HEK293 (cell line): ENCODE data around the gene RAB13.

Source experiments
- EGR2 ChIP-seq: fragments of 450-650 bp; formaldehyde crosslinking; IDR thresholded peaks from 2 replicates; pipeline ENCODE4 v1.5.1; 2016; ENCODE audit warnings: low read depth, missing biosample characterization, missing genetic modification characterization
- GFI1B ChIP-seq: fragments of 450-650 bp; formaldehyde crosslinking; IDR thresholded peaks from 2 replicates; pipeline ENCODE4 v1.5.1; 2016; ENCODE audit warnings: missing biosample characterization, missing genetic modification characterization
- GLI4 ChIP-seq: fragments of 450-650 bp; formaldehyde crosslinking; IDR thresholded peaks from 2 replicates; pipeline ENCODE4 v1.5.1; 2016; ENCODE audit warnings: missing biosample characterization, missing genetic modification characterization
- GLIS2 ChIP-seq: fragments of 450-650 bp; formaldehyde crosslinking; IDR thresholded peaks from 2 replicates; pipeline ENCODE4 v1.5.1; 2016; ENCODE audit warnings: missing biosample characterization, missing genetic modification characterization
- HOXD13 ChIP-seq: sonication (generic); formaldehyde crosslinking; IDR thresholded peaks from 2 replicates; pipeline ENCODE4 v1.8.0; 2022; ENCODE audit warnings: missing genetic modification reagents, borderline replicate concordance
- KLF16 ChIP-seq: fragments of 450-650 bp; formaldehyde crosslinking; IDR thresholded peaks from 2 replicates; pipeline ENCODE4 v1.5.1; 2017; ENCODE audit warnings: missing biosample characterization, missing genetic modification characterization
- KLF7 ChIP-seq: fragments of 450-650 bp; formaldehyde crosslinking; IDR thresholded peaks from 2 replicates; pipeline ENCODE4 v1.5.1; 2016; ENCODE audit warnings: missing biosample characterization, missing genetic modification characterization, borderline replicate concordance
- KLF9 ChIP-seq: fragments of 450-650 bp; formaldehyde crosslinking; IDR thresholded peaks from 2 replicates; pipeline ENCODE4 v1.5.1; 2016; ENCODE audit warnings: missing biosample characterization, missing genetic modification characterization, low read depth
- SP2 ChIP-seq: fragments of 450-650 bp; formaldehyde crosslinking; IDR thresholded peaks from 2 replicates; pipeline ENCODE4 v1.5.1; 2016; ENCODE audit warnings: missing biosample characterization, missing genetic modification characterization
- TRIM28 ChIP-seq: IDR thresholded peaks from 2 replicates; pipeline ENCODE4 v1.6.1; 2011; ENCODE audit warnings: low read length, control low read depth, borderline replicate concordance
- YY1 ChIP-seq: fragments of 450-650 bp; formaldehyde crosslinking; IDR thresholded peaks from 2 replicates; pipeline ENCODE4 v1.5.1; 2018; ENCODE audit warnings: missing biosample characterization, missing genetic modification characterization
- ZBTB21 ChIP-seq: fragments of 450-650 bp; formaldehyde crosslinking; IDR thresholded peaks from 2 replicates; pipeline ENCODE4 v1.5.1; 2017; ENCODE audit warnings: missing biosample characterization, missing genetic modification characterization
- ZBTB48 ChIP-seq: fragments of 450-650 bp; formaldehyde crosslinking; IDR thresholded peaks from 2 replicates; pipeline ENCODE4 v1.5.1; 2016; ENCODE audit warnings: missing biosample characterization, missing genetic modification characterization
- ZEB2 ChIP-seq: fragments of 450-650 bp; formaldehyde crosslinking; IDR thresholded peaks from 2 replicates; pipeline ENCODE4 v1.5.1; 2016; ENCODE audit warnings: missing biosample characterization, missing genetic modification characterization
- ZNF114 ChIP-seq: fragments of 450-650 bp; formaldehyde crosslinking; IDR thresholded peaks from 2 replicates; pipeline ENCODE4 v1.5.0; 2017; ENCODE audit warnings: missing biosample characterization, missing genetic modification characterization
- ZNF146 ChIP-seq: fragments of 450-650 bp; formaldehyde crosslinking; IDR thresholded peaks from 2 replicates; pipeline ENCODE4 v1.5.1; 2016; ENCODE audit warnings: missing biosample characterization, missing genetic modification characterization
- ZNF157 ChIP-seq: fragments of 450-650 bp; formaldehyde crosslinking; IDR thresholded peaks from 2 replicates; pipeline ENCODE4 v1.5.1; 2016; ENCODE audit warnings: missing biosample characterization, missing genetic modification characterization
- ZNF174 ChIP-seq: fragments of 450-650 bp; formaldehyde crosslinking; IDR thresholded peaks from 2 replicates; pipeline ENCODE4 v1.5.0; 2017; ENCODE audit warnings: missing biosample characterization, mild to moderate bottlenecking, missing genetic modification characterization
- ZNF292 ChIP-seq: fragments of 450-650 bp; formaldehyde crosslinking; IDR thresholded peaks from 2 replicates; pipeline ENCODE4 v1.5.1; 2016; ENCODE audit warnings: low read depth, missing biosample characterization, missing genetic modification characterization, borderline replicate concordance
- ZNF302 ChIP-seq: fragments of 450-650 bp; formaldehyde crosslinking; IDR thresholded peaks from 2 replicates; pipeline ENCODE4 v1.5.1; 2016; ENCODE audit warnings: missing biosample characterization, missing genetic modification characterization, low read depth
- ZNF335 ChIP-seq: fragments of 450-650 bp; formaldehyde crosslinking; conservative IDR thresholded peaks from 2 replicates; pipeline ENCODE4 v1.5.1; 2016; ENCODE audit warnings: missing biosample characterization, missing genetic modification characterization
- ZNF354C ChIP-seq: fragments of 450-650 bp; formaldehyde crosslinking; IDR thresholded peaks from 2 replicates; pipeline ENCODE4 v1.5.1; 2016; ENCODE audit warnings: missing biosample characterization, missing genetic modification characterization, low read depth, borderline replicate concordance
- ZNF416 ChIP-seq: fragments of 450-650 bp; formaldehyde crosslinking; IDR thresholded peaks from 2 replicates; pipeline ENCODE4 v1.5.1; 2016; ENCODE audit warnings: missing biosample characterization, missing genetic modification characterization
- ZNF426 ChIP-seq: fragments of 450-650 bp; formaldehyde crosslinking; IDR thresholded peaks from 2 replicates; pipeline ENCODE4 v1.5.1; 2017; ENCODE audit warnings: missing biosample characterization, missing genetic modification characterization, mild to moderate bottlenecking, inconsistent platforms, moderate library complexity
- ZNF501 ChIP-seq: fragments of 450-650 bp; formaldehyde crosslinking; IDR thresholded peaks from 2 replicates; pipeline ENCODE4 v1.5.1; 2016; ENCODE audit warnings: missing biosample characterization, missing genetic modification characterization
- ZNF530 ChIP-seq: fragments of 450-650 bp; formaldehyde crosslinking; IDR thresholded peaks from 2 replicates; pipeline ENCODE4 v1.5.1; 2016; ENCODE audit warnings: low read depth, missing biosample characterization, missing genetic modification characterization
- ZNF560 ChIP-seq: fragments of 450-650 bp; formaldehyde crosslinking; IDR thresholded peaks from 2 replicates; pipeline ENCODE4 v1.5.1; 2017; ENCODE audit warnings: missing biosample characterization, missing genetic modification characterization, borderline replicate concordance
- ZNF596 ChIP-seq: fragments of 450-650 bp; IDR thresholded peaks from 2 replicates; pipeline ENCODE4 v1.5.0; 2018; ENCODE audit warnings: missing biosample characterization, mild to moderate bottlenecking, missing genetic modification characterization, moderate library complexity
- ZNF621 ChIP-seq: fragments of 450-650 bp; formaldehyde crosslinking; IDR thresholded peaks from 2 replicates; pipeline ENCODE4 v1.5.1; 2017; ENCODE audit warnings: missing biosample characterization, missing genetic modification characterization
- ZNF623 ChIP-seq: fragments of 450-650 bp; formaldehyde crosslinking; IDR thresholded peaks from 2 replicates; pipeline ENCODE4 v1.5.1; 2016; ENCODE audit warnings: missing biosample characterization, missing genetic modification characterization
- ZNF626 ChIP-seq: fragments of 450-650 bp; sonication (Bioruptor Pico); formaldehyde crosslinking; IDR thresholded peaks from 2 replicates; pipeline ENCODE4 v1.5.1; 2018; ENCODE audit warnings: missing biosample characterization, missing genetic modification characterization, inconsistent platforms
- ZNF777 ChIP-seq: fragments of 450-650 bp; formaldehyde crosslinking; IDR thresholded peaks from 2 replicates; pipeline ENCODE4 v1.5.1; 2017; ENCODE audit warnings: missing biosample characterization, missing genetic modification characterization, borderline replicate concordance
- ZNF785 ChIP-seq: fragments of 450-650 bp; formaldehyde crosslinking; IDR thresholded peaks from 2 replicates; pipeline ENCODE4 v1.5.1; 2016; ENCODE audit warnings: missing biosample characterization, missing genetic modification characterization
- ZNF837 ChIP-seq: fragments of 450-650 bp; formaldehyde crosslinking; IDR thresholded peaks from 2 replicates; pipeline ENCODE4 v1.5.1; 2016; ENCODE audit warnings: missing biosample characterization, missing genetic modification characterization
- ZXDB ChIP-seq: fragments of 450-650 bp; formaldehyde crosslinking; IDR thresholded peaks from 2 replicates; pipeline ENCODE4 v1.5.1; 2016; ENCODE audit warnings: missing biosample characterization, missing genetic modification characterization
- TF ChIP-seq, protein P1 (sequence below): fragments of 450-650 bp; formaldehyde crosslinking; IDR thresholded peaks from 2 replicates; pipeline ENCODE4 v1.5.1; 2016; ENCODE audit warnings: missing biosample characterization, missing genetic modification characterization, borderline replicate concordance
- TF ChIP-seq, protein P2 (sequence below): fragments of 450-650 bp; IDR thresholded peaks from 2 replicates; pipeline ENCODE4 v1.5.1; 2018; ENCODE audit warnings: missing biosample characterization, mild to moderate bottlenecking, missing genetic modification characterization
- TF ChIP-seq, protein P3 (sequence below): sonication (generic); formaldehyde crosslinking; IDR thresholded peaks from 2 replicates; pipeline ENCODE4 v1.8.1; 2022; ENCODE audit warnings: mild to moderate bottlenecking, moderate library complexity, missing genetic modification reagents

RAB13 gene

DNA sequence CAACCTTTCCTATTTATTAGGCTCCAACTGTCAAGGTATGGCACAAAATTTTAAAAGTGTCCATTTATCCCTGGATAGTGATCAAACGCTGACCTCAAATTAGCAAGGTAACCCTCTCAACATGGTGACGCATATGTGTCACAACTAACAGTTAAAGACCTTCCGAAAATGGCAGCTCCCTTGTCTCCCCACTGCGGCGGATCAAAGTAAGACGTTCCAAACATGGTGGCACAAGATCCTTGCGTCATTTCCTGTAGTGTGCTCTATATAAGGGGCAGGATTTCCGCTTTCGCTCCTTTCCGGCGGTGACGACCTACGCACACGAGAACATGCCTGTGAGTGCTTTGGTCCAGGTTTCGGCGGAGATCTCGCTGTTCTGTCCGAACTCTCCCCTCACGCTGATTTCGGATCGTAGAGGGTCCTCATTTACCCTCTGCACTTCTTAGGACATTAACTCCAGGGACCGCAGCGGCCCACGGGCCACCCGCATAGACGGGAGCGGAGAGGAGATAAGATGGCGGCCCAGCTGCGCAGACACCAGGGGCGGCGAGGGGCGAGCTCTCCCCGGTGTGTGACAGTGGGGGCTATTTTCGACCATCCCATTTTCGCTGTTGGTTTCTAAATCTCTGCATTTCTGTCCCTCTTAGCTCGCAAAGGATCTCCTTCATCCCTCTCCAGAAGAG, 4.5 kb upstream of the RAB13 start, which contains the start of gene RPS27 (continued):
- TF ChIP-seq, protein P1, sequence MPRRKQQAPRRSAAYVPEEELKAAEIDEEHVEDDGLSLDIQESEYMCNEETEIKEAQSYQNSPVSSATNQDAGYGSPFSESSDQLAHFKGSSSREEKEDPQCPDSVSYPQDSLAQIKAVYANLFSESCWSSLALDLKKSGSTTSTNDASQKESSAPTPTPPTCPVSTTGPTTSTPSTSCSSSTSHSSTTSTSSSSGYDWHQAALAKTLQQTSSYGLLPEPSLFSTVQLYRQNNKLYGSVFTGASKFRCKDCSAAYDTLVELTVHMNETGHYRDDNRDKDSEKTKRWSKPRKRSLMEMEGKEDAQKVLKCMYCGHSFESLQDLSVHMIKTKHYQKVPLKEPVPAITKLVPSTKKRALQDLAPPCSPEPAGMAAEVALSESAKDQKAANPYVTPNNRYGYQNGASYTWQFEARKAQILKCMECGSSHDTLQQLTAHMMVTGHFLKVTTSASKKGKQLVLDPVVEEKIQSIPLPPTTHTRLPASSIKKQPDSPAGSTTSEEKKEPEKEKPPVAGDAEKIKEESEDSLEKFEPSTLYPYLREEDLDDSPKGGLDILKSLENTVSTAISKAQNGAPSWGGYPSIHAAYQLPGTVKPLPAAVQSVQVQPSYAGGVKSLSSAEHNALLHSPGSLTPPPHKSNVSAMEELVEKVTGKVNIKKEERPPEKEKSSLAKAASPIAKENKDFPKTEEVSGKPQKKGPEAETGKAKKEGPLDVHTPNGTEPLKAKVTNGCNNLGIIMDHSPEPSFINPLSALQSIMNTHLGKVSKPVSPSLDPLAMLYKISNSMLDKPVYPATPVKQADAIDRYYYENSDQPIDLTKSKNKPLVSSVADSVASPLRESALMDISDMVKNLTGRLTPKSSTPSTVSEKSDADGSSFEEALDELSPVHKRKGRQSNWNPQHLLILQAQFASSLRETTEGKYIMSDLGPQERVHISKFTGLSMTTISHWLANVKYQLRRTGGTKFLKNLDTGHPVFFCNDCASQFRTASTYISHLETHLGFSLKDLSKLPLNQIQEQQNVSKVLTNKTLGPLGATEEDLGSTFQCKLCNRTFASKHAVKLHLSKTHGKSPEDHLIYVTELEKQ (tag by site-specific recombination), result no peak
- peak; percentile 91 for TF ChIP-seq ZBTB21 (tag by site-specific recombination)
- no peak for TF ChIP-seq GLI4 (tag by site-specific recombination)
- TF ChIP-seq ZNF354C, result no peak
- peak; percentile 85 for TF ChIP-seq ZNF335 (tag by site-specific recombination)
- no peak for TF ChIP-seq ZNF621
- TF ChIP-seq ZEB2 (tag by site-specific recombination), result peak; percentile 78
- no peak for TF ChIP-seq ZNF292 (tag by site-specific recombination)
- no peak for TF ChIP-seq ZBTB48 (tag by site-specific recombination)
- no peak for TF ChIP-seq ZNF530 (tag by site-specific recombination)
- TF ChIP-seq KLF7 (tag by site-specific recombination), result no peak
- TF ChIP-seq ZNF623, result no peak
- TF ChIP-seq ZNF777, result peak; percentile 46; the same call in 1 of the 2 replicates
- TF ChIP-seq GFI1B (tag by site-specific recombination), result no peak
- TF ChIP-seq GLIS2 (tag by site-specific recombination), result 0 out of 2 replicates have a peak, but pooled peaks have one; percentile 9
- no peak for TF ChIP-seq KLF9
- peak; percentile 78 for TF ChIP-seq SP2 (tag by site-specific recombination)
- TF ChIP-seq HOXD13 (CRISPR knock-in tag), result no peak
- TF ChIP-seq ZNF157 (tag by site-specific recombination), result no peak
- no peak for TF ChIP-seq KLF16 (tag by site-specific recombination)
- peak; percentile 94 for TF ChIP-seq ZNF501 (tag by site-specific recombination)
- TF ChIP-seq ZNF560, result no peak
- TF ChIP-seq YY1 (tag by site-specific recombination), result peak; percentile 98
- TF ChIP-seq EGR2 (tag by site-specific recombination), result peak; percentile 69
- TF ChIP-seq ZNF596, result no peak; the same call in 1 of the 2 replicates
- no peak for TF ChIP-seq ZNF426
- peak; percentile 20; the same call in 1 of the 2 replicates for TF ChIP-seq ZNF146 (tag by site-specific recombination)
- TF ChIP-seq ZNF302 (tag by site-specific recombination), result no peak
- TF ChIP-seq, protein P2, sequence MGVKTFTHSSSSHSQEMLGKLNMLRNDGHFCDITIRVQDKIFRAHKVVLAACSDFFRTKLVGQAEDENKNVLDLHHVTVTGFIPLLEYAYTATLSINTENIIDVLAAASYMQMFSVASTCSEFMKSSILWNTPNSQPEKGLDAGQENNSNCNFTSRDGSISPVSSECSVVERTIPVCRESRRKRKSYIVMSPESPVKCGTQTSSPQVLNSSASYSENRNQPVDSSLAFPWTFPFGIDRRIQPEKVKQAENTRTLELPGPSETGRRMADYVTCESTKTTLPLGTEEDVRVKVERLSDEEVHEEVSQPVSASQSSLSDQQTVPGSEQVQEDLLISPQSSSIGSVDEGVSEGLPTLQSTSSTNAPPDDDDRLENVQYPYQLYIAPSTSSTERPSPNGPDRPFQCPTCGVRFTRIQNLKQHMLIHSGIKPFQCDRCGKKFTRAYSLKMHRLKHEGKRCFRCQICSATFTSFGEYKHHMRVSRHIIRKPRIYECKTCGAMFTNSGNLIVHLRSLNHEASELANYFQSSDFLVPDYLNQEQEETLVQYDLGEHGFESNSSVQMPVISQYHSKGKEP (tag by site-specific recombination), result no peak
- TF ChIP-seq ZNF785 (tag by site-specific recombination), result no peak
- TF ChIP-seq ZXDB, result peak; percentile 94
- TF ChIP-seq ZNF626 (tag by site-specific recombination), result no peak
- TF ChIP-seq ZNF416 (tag by site-specific recombination), result no peak
- no peak for TF ChIP-seq ZNF837 (tag by site-specific recombination)
- TF ChIP-seq ZNF174 (tag by site-specific recombination), result no peak
- peak; percentile 76; the same call in 1 of the 2 replicates for TF ChIP-seq TRIM28
- TF ChIP-seq, protein P3, sequence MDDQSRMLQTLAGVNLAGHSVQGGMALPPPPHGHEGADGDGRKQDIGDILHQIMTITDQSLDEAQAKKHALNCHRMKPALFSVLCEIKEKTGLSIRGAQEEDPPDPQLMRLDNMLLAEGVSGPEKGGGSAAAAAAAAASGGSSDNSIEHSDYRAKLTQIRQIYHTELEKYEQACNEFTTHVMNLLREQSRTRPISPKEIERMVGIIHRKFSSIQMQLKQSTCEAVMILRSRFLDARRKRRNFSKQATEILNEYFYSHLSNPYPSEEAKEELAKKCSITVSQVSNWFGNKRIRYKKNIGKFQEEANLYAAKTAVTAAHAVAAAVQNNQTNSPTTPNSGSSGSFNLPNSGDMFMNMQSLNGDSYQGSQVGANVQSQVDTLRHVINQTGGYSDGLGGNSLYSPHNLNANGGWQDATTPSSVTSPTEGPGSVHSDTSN (CRISPR knock-in tag), result no peak
- no peak for TF ChIP-seq ZNF114 (tag by site-specific recombination)
